ENCODE data around the gene MAP1LC3B. TPM values are rescaled to one million over a fixed set of nuclear protein-coding genes. Genes with fewer than 3 reads are reported as not detected.

Gene MAP1LC3B
- total RNA-seq, 6 experiments from 2014 or later: 81.3 to 112 (median 85.4) TPM

DNA sequence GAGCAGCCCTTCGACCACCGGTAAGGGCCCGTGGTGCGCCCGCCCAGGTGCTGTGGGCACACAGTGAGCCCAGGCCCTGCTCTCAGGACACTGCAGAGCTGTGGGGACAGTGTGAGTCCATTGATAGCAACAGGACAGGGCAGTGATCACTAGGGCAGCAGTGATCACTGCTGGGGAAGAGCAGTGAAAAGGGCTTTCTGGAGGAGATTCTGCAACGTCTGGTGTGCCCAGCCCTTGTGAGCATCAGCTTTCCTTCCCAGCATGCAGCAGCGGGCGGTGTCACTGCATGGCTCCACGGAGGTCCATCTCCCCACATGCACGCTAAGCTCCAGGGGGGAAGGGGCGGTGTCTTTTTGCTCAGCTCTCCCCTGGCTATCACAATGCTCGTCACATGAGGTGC lies 32.1 kb downstream of the MAP1LC3B start:
- TF ChIP-seq, protein P1, sequence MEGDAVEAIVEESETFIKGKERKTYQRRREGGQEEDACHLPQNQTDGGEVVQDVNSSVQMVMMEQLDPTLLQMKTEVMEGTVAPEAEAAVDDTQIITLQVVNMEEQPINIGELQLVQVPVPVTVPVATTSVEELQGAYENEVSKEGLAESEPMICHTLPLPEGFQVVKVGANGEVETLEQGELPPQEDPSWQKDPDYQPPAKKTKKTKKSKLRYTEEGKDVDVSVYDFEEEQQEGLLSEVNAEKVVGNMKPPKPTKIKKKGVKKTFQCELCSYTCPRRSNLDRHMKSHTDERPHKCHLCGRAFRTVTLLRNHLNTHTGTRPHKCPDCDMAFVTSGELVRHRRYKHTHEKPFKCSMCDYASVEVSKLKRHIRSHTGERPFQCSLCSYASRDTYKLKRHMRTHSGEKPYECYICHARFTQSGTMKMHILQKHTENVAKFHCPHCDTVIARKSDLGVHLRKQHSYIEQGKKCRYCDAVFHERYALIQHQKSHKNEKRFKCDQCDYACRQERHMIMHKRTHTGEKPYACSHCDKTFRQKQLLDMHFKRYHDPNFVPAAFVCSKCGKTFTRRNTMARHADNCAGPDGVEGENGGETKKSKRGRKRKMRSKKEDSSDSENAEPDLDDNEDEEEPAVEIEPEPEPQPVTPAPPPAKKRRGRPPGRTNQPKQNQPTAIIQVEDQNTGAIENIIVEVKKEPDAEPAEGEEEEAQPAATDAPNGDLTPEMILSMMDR (IDR thresholded peaks at IDR 0.05): no peak
- no peak for DNase-seq
- Mint-ChIP-seq H3K9me3 (no peaks in the 10 kb centered on the region), H3K36me3 (ENCODE audit: low read depth) (peaks cover 24% of the 10 kb centered on the region), H3K27me3 (ENCODE audit: insufficient read depth) (peaks cover 6% of the 10 kb centered on the region), H3K4me1 (ENCODE audit: low read depth) (no peaks in the 10 kb centered on the region), H3K4me3 (no peak overlapping the region), H3K27ac (no peak overlapping the region)

DNA sequence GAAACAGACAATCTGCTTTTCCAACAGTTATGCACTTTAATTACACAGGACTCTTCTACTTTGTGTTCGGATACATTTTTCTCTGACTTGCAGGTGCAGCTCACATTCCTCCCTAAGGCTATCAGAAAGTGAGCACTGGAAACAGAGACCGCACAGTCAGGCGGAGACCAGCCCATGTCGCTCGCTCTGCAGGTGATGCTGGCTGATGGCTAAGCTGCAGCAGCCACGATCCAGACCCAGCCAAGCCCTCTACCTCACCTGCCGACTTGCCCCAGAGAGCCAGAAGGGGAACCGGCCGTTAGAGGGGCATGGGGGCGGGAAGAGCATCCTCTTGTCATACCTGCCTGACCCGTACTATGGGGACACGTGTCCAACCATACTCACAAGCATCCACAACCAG lies 33.8 kb downstream of the MAP1LC3B start:
- Mint-ChIP-seq H3K4me1 (ENCODE audit: low read depth) (no peaks in the 10 kb centered on the region), H3K36me3 (ENCODE audit: low read depth) (peaks cover 19% of the 10 kb centered on the region), H3K4me3 (no peak overlapping the region), H3K27me3 (ENCODE audit: insufficient read depth) (peaks cover 6% of the 10 kb centered on the region), H3K27ac (no peak overlapping the region), H3K9me3 (no peaks in the 10 kb centered on the region)
- no peak for DNase-seq
- TF ChIP-seq, protein P1 (IDR thresholded peaks at IDR 0.05): no peak

DNA sequence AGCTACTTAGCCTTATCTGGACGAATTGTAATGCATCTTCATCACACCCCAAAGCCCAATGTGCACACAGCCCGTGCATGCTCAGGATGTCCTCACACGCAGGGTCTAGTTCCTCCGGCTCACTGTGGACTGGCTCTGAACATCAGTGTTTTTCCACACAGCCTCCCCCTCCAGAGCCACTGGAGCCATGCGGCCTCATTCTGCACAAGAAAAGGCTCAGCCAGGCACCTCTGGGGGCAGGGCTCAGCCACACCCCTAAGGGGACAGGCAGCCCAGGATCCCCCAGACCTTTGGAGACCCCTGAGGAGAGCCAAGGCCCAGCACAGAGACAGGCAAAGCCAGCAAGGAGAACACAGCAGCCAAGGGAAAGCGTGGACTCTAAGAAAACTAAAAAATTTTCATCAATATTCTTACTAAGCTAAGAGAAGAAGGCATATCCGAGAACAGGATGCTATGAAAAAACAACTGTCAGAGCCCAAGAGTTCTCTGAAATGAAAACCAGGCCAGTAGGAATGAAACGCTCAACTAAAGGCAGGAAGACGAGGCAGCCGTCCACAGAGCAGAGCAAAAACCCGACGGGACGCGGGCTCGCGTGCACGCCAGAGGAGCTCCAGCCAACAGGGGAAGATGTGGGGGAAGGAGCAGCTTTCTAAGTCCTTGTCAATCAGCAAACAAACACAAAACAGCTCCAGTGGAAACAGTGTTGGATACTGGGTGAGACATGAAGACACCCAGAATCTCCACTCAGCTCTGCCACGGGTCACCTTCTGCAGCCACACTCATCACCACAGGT lies 34.5 kb downstream of the MAP1LC3B start:
- H3K4me1 Mint-ChIP-seq (ENCODE audit: low read depth): peaks cover 5% of the 10 kb centered on the region
- H3K36me3 Mint-ChIP-seq (ENCODE audit: low read depth): peaks cover 14% of the 10 kb centered on the region
- H3K4me3 Mint-ChIP-seq: no peak overlapping the region
- TF ChIP-seq, protein P1 (IDR thresholded peaks at IDR 0.05): no peak
- H3K27me3 Mint-ChIP-seq (ENCODE audit: insufficient read depth): peaks cover 6% of the 10 kb centered on the region
- no peak overlapping the region for H3K27ac Mint-ChIP-seq
- DNase-seq: no peak
- H3K9me3 Mint-ChIP-seq: no peaks in the 10 kb centered on the region

DNA sequence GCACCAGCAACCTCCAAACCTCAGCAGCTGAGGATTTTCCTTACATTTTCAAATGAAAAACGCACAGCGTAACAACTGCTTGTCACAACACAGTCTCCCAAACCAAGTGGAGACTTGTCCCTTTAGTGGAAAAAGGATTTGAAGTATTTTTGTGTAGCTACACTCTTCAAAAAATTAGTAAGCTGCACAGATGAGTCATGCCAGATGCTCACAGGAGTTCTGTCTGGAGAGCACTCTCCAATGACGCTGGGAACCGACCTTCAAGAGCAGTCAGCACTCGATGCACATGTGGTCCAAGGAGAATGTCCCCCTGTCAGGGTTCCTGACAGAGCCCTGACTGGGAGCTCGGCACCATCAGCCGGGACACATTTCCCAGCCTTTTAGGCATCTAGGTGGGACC lies 39.8 kb downstream of the MAP1LC3B start:
- TF ChIP-seq, protein P1 (IDR thresholded peaks at IDR 0.05): no peak
- no peaks in the 10 kb centered on the region for H3K9me3 Mint-ChIP-seq
- H3K4me1 Mint-ChIP-seq (ENCODE audit: low read depth): peaks cover 41% of the 10 kb centered on the region
- peak overlapping the region; percentile 72 for H3K27ac Mint-ChIP-seq
- no peak overlapping the region for H3K4me3 Mint-ChIP-seq
- H3K36me3 Mint-ChIP-seq (ENCODE audit: low read depth): peaks cover 4% of the 10 kb centered on the region; the same call in 1 of the 2 replicates
- H3K27me3 Mint-ChIP-seq (ENCODE audit: insufficient read depth): no peaks in the 10 kb centered on the region
- peak; percentile 73 for DNase-seq

DNA sequence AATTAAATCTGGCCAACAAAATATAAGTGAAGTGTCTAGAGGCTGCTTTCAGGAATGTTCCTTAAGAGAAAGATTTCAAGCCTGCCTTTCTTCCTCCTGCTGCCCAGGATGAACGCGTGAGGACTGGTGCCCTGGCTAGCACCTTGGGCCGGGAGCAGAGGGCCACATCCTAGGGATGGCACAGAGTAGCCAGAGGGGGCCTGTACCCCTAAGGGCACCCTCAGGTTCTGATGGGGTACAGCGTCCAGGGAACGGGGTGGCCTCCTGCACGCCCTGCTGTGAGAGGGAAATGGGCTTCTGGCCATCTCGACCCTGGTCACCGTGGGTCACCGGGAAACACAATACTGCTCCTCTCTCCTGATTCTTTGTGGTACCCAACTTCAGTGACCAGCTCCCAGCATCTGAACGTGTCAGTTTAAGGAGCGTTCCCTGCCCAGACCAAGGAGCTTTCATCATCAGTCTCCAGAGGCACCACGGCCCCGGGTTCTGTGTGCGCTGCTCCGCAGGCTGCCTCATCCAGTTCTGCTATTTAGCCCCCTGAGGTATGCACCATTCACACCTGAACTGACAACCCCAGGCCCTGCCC lies 40.3 kb downstream of the MAP1LC3B start:
- TF ChIP-seq, protein P1 (IDR thresholded peaks at IDR 0.05): no peak
- H3K9me3 Mint-ChIP-seq: no peaks in the 10 kb centered on the region
- no peak for DNase-seq
- peaks cover 4% of the 10 kb centered on the region; the same call in 1 of the 2 replicates for H3K36me3 Mint-ChIP-seq (ENCODE audit: low read depth)
- H3K4me3 Mint-ChIP-seq: no peak overlapping the region
- H3K27me3 Mint-ChIP-seq (ENCODE audit: insufficient read depth): no peaks in the 10 kb centered on the region
- peak overlapping the region; percentile 72 for H3K27ac Mint-ChIP-seq
- peaks cover 42% of the 10 kb centered on the region for H3K4me1 Mint-ChIP-seq (ENCODE audit: low read depth)

All from HFFc6 (cell line).